GM12878 (cell line): ENCODE measurements around the gene DPP6. TPM values are rescaled to one million over a fixed set of nuclear protein-coding genes. Genes with fewer than 3 reads are reported as not detected.

Source experiments
- BMI1 ChIP-seq: fragments of 450-650 bp; IDR thresholded peaks from 2 replicates; pipeline ENCODE4 v1.6.1; 2016; ENCODE audit warnings: mild to moderate bottlenecking, moderate library complexity, borderline replicate concordance
- CEBPB ChIP-seq, 2 experiments: fragments of 150-350 bp in 1 of 2; IDR thresholded peaks; 2 replicates each; pipeline ENCODE4 v1.6.1; 2012 to 2014; ENCODE audit warnings: low read depth in 2 of 2, low read length in 2 of 2, borderline replicate concordance in 1 of 2, inconsistent platforms in 1 of 2
- CHD2 ChIP-seq: IDR thresholded peaks from 2 replicates; pipeline ENCODE4 v1.6.1; 2011; ENCODE audit warnings: low read depth, low read length, improper control_type of control experiment, borderline replicate concordance
- CREB1 ChIP-seq: IDR thresholded peaks from 2 replicates; pipeline ENCODE4 v1.6.1; 2012; ENCODE audit warnings: low read depth, mild to moderate bottlenecking, inconsistent platforms
- FOXM1 ChIP-seq: IDR thresholded peaks from 2 replicates; pipeline ENCODE4 v1.6.1; 2012; ENCODE audit warnings: low read depth, mild to moderate bottlenecking, inconsistent platforms, low read length, moderate library complexity
- HDAC2 ChIP-seq: fragments of 200-600 bp; sonication (generic); IDR thresholded peaks from 2 replicates; pipeline ENCODE4 v1.6.1; 2017
- HDGF ChIP-seq: fragments of 450-650 bp; IDR thresholded peaks from 2 replicates; pipeline ENCODE4 v1.6.1; 2016; ENCODE audit warnings: antibody characterized with exemption
- IKZF1 ChIP-seq: fragments of 450-650 bp; conservative IDR thresholded peaks from 2 replicates; pipeline ENCODE4 v1.6.1; 2017; ENCODE audit warnings: antibody characterized with exemption, mild to moderate bottlenecking
- IRF4 ChIP-seq: IDR thresholded peaks from 2 replicates; pipeline ENCODE4 v1.6.1; 2011; ENCODE audit warnings: low read depth, low read length
- KAT2A ChIP-seq: conservative IDR thresholded peaks from 2 replicates; pipeline ENCODE4 v1.6.1; 2011; ENCODE audit warnings: low read depth, low read length; ENCODE audit not compliant: control insufficient read depth
- MEF2A ChIP-seq: IDR thresholded peaks from 2 replicates; pipeline ENCODE4 v1.6.1; 2011; ENCODE audit warnings: low read depth, mild to moderate bottlenecking, low read length, moderate library complexity; ENCODE audit not compliant: insufficient read depth
- MEF2B ChIP-seq: fragments of 450-650 bp; IDR thresholded peaks from 2 replicates; pipeline ENCODE4 v1.6.1; 2018; ENCODE audit warnings: mild to moderate bottlenecking, moderate library complexity; ENCODE audit not compliant: partially characterized antibody, poor library complexity, severe bottlenecking
- NBN ChIP-seq: fragments of 450-650 bp; IDR thresholded peaks from 2 replicates; pipeline ENCODE4 v1.6.1; 2016
- PML ChIP-seq: IDR thresholded peaks from 2 replicates; pipeline ENCODE4 v1.6.1; 2012; ENCODE audit warnings: low read length, inconsistent platforms
- POLR2A ChIP-seq: IDR thresholded peaks from 2 replicates; pipeline ENCODE4 v1.6.1; 2011; ENCODE audit warnings: low read depth, mild to moderate bottlenecking, low read length
- POLR2AphosphoS5 ChIP-seq: IDR thresholded peaks from 2 replicates; pipeline ENCODE4 v1.6.1; 2011; ENCODE audit warnings: mild to moderate bottlenecking, low read length, inconsistent platforms
- RAD21 ChIP-seq: IDR thresholded peaks from 2 replicates; pipeline ENCODE4 v1.6.1; 2011; ENCODE audit warnings: mild to moderate bottlenecking, low read depth, low read length, moderate library complexity; ENCODE audit not compliant: insufficient read depth
- RB1 ChIP-seq: fragments of 450-650 bp; formaldehyde crosslinking; IDR thresholded peaks from 2 replicates; pipeline ENCODE4 v1.6.1; 2017; ENCODE audit warnings: mild to moderate bottlenecking, borderline replicate concordance
- RCOR1 ChIP-seq: conservative IDR thresholded peaks from 2 replicates; pipeline ENCODE4 v1.6.1; 2012; ENCODE audit warnings: low read depth, low read length, improper control_type of control experiment
- RUNX3 ChIP-seq: IDR thresholded peaks from 2 replicates; pipeline ENCODE4 v1.6.1; 2012; ENCODE audit warnings: low read length, inconsistent platforms
- polyA plus RNA-seq, 11 experiments: library from polyadenylated mRNA; depleted of rRNA in 4 of 11; unstranded in 6 of 11; stranded (reverse) in 5 of 11; fragments of >200 nt; fragmentation: Nextera tagmentation in 4 of 11; fragmentation: Illumina TruSeq in 1 of 11; extraction: Ambion mirVana in 4 of 11; extraction: Trizol in 1 of 11; gene quantifications; 1 replicate in 1 of 11; 2 replicates in 10 of 11; pipeline versions ENCODE4 v1.2.1 to v1.2.3, GENCODE V29; 2011 to 2016; ENCODE audit warnings: inconsistent platforms in 2 of 11, missing spikeins in 2 of 11, low read depth in 1 of 11
- total RNA-seq, 4 experiments: library from RNA; depleted of rRNA in 3 of 4; stranded (reverse); fragments of >200 nt in 3 of 4; fragmentation: Illumina TruSeq in 1 of 4; extraction: Trizol in 1 of 4; gene quantifications; 2 replicates each; pipeline versions ENCODE4 v1.2.1 to v1.2.3, GENCODE V29; 2013 to 2021
- TF ChIP-seq, protein P1 (sequence below): IDR thresholded peaks from 2 replicates; pipeline ENCODE4 v1.6.1; 2012; ENCODE audit warnings: improper control_type of control experiment, low read depth, low read length; ENCODE audit not compliant: insufficient replicate concordance
- TF ChIP-seq, protein P2 (sequence below): fragments of 450-650 bp; IDR thresholded peaks from 2 replicates; pipeline ENCODE4 v1.6.1; 2016; ENCODE audit warnings: mild to moderate bottlenecking
- TF ChIP-seq, protein P3 (sequence below): fragments of 450-650 bp; IDR thresholded peaks from 2 replicates; pipeline ENCODE4 v1.6.1; 2017; ENCODE audit warnings: mild to moderate bottlenecking
- TF ChIP-seq, protein P4 (sequence below): fragments of 450-650 bp; IDR thresholded peaks from 2 replicates; pipeline ENCODE4 v1.6.1; 2014; ENCODE audit warnings: mild to moderate bottlenecking

The DPP6 gene
- total and polyA plus RNA-seq, 10 of the 15 experiments (the other 5 are each of a cell fraction or from before 2014, with no cell fraction given) = not detected

DNA sequence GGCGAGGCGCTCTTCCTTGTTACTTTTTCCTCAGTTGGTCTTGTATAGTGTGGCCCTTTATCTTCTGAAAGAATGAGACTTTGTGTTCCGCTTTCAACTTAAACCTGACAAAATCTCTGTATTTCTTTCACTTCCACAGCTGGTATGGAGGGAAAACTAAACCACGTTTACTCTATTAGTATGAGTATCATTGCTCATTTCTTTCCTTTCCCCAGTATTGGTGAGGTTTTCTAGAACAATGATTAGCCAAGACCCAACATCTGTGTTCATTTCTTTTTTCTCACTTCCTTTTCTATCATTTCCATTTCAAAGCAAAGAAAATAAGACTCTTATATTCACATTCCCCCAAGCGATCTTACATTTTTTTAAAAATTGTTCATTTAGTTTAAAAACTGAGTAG is 785.4 kb downstream of the DPP6 start (continued):
- TF ChIP-seq, protein P1, sequence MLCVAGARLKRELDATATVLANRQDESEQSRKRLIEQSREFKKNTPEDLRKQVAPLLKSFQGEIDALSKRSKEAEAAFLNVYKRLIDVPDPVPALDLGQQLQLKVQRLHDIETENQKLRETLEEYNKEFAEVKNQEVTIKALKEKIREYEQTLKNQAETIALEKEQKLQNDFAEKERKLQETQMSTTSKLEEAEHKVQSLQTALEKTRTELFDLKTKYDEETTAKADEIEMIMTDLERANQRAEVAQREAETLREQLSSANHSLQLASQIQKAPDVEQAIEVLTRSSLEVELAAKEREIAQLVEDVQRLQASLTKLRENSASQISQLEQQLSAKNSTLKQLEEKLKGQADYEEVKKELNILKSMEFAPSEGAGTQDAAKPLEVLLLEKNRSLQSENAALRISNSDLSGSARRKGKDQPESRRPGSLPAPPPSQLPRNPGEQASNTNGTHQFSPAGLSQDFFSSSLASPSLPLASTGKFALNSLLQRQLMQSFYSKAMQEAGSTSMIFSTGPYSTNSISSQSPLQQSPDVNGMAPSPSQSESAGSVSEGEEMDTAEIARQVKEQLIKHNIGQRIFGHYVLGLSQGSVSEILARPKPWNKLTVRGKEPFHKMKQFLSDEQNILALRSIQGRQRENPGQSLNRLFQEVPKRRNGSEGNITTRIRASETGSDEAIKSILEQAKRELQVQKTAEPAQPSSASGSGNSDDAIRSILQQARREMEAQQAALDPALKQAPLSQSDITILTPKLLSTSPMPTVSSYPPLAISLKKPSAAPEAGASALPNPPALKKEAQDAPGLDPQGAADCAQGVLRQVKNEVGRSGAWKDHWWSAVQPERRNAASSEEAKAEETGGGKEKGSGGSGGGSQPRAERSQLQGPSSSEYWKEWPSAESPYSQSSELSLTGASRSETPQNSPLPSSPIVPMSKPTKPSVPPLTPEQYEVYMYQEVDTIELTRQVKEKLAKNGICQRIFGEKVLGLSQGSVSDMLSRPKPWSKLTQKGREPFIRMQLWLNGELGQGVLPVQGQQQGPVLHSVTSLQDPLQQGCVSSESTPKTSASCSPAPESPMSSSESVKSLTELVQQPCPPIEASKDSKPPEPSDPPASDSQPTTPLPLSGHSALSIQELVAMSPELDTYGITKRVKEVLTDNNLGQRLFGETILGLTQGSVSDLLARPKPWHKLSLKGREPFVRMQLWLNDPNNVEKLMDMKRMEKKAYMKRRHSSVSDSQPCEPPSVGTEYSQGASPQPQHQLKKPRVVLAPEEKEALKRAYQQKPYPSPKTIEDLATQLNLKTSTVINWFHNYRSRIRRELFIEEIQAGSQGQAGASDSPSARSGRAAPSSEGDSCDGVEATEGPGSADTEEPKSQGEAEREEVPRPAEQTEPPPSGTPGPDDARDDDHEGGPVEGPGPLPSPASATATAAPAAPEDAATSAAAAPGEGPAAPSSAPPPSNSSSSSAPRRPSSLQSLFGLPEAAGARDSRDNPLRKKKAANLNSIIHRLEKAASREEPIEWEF = no peak
- TF ChIP-seq, protein P2, sequence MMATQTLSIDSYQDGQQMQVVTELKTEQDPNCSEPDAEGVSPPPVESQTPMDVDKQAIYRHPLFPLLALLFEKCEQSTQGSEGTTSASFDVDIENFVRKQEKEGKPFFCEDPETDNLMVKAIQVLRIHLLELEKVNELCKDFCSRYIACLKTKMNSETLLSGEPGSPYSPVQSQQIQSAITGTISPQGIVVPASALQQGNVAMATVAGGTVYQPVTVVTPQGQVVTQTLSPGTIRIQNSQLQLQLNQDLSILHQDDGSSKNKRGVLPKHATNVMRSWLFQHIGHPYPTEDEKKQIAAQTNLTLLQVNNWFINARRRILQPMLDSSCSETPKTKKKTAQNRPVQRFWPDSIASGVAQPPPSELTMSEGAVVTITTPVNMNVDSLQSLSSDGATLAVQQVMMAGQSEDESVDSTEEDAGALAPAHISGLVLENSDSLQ = no peak
- TF ChIP-seq FOXM1 (no peak), POLR2A (no peak), HDGF (no peak), CREB1 (no peak), RB1 (no peak), RUNX3 (peak; percentile 75), CEBPB (IDR thresholded peaks at IDR 0.05; ENCODE audit: borderline replicate concordance in 1 of 2, low read depth in 2 of 2, low read length in 2 of 2) (no peak), PML (no peak), MEF2A (no peak), BMI1 (peak; percentile 72), IRF4 (peak; percentile 64; the same call in 1 of the 2 replicates), NBN (no peak), RAD21 (no peak), IKZF1 (peak; percentile 77), MEF2B (no peak), POLR2AphosphoS5 (no peak), KAT2A (no peak), RCOR1 (0 out of 2 replicates have a peak, but pooled peaks have one; percentile 74), HDAC2 (no peak), CHD2 (no peak; the same call in 1 of the 2 replicates)
- TF ChIP-seq, protein P3, sequence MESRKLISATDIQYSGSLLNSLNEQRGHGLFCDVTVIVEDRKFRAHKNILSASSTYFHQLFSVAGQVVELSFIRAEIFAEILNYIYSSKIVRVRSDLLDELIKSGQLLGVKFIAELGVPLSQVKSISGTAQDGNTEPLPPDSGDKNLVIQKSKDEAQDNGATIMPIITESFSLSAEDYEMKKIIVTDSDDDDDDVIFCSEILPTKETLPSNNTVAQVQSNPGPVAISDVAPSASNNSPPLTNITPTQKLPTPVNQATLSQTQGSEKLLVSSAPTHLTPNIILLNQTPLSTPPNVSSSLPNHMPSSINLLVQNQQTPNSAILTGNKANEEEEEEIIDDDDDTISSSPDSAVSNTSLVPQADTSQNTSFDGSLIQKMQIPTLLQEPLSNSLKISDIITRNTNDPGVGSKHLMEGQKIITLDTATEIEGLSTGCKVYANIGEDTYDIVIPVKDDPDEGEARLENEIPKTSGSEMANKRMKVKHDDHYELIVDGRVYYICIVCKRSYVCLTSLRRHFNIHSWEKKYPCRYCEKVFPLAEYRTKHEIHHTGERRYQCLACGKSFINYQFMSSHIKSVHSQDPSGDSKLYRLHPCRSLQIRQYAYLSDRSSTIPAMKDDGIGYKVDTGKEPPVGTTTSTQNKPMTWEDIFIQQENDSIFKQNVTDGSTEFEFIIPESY = no peak
- TF ChIP-seq, protein P4, sequence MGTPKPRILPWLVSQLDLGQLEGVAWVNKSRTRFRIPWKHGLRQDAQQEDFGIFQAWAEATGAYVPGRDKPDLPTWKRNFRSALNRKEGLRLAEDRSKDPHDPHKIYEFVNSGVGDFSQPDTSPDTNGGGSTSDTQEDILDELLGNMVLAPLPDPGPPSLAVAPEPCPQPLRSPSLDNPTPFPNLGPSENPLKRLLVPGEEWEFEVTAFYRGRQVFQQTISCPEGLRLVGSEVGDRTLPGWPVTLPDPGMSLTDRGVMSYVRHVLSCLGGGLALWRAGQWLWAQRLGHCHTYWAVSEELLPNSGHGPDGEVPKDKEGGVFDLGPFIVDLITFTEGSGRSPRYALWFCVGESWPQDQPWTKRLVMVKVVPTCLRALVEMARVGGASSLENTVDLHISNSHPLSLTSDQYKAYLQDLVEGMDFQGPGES = no peak
